Right ventricle myocardium superior (tissue), 1 donor: Measurements from ENCODE around the gene TIMELESS. TPM values are rescaled to one million over a fixed set of nuclear protein-coding genes. Genes with fewer than 3 reads are reported as not detected.
"Not testable (repeated sequence)": the region's sequence is repeated elsewhere in the genome, so short reads cannot be mapped to it uniquely, and the experiment has no call there.

ENCODE experiments used
- ATAC-seq: fragments of 200-7000 bp; cut with Tn5 transposase; one replicate; pipeline ENCODE4 v1.9.1; 2020; ENCODE audit warnings: mild to moderate bottlenecking; ENCODE audit not compliant: poor library complexity
- DNase-seq: peaks from one replicate; pipeline ENCODE4 v3.0.0-alpha.2; 2020
- intact Hi-C: fragments of 100-400 bp; cut with DNase I; formaldehyde crosslinking; loops from one replicate; pipeline ENCODE4 v1.11.2; 2022
- long read RNA-seq: library from polyadenylated mRNA; unstranded; transcript quantifications from one replicate; pipeline ENCODE4 v2.0.0, GENCODE V29; 2021
- total RNA-seq: library from RNA; stranded (reverse); fragmentation: NEBNext Ultra II Directional; extraction: Animal tissue kit (Norgen Biotek cat#: 25700); gene quantifications from one replicate; pipeline ENCODE4 v1.2.1, GENCODE V29; 2021
- donor health status: DM: no; HTN: yes; CAD: no; lungs with severe emphysema.

Gene TIMELESS
- total RNA-seq: 2.7 TPM
- long read RNA-seq, full-length matches to known transcripts: 3 of 4 reads
- long read RNA-seq, partial matches to known transcripts: 0 of 4 reads
- long read RNA-seq, other reads (novel, unspliced or antisense): 1 of 4 reads

DNA sequence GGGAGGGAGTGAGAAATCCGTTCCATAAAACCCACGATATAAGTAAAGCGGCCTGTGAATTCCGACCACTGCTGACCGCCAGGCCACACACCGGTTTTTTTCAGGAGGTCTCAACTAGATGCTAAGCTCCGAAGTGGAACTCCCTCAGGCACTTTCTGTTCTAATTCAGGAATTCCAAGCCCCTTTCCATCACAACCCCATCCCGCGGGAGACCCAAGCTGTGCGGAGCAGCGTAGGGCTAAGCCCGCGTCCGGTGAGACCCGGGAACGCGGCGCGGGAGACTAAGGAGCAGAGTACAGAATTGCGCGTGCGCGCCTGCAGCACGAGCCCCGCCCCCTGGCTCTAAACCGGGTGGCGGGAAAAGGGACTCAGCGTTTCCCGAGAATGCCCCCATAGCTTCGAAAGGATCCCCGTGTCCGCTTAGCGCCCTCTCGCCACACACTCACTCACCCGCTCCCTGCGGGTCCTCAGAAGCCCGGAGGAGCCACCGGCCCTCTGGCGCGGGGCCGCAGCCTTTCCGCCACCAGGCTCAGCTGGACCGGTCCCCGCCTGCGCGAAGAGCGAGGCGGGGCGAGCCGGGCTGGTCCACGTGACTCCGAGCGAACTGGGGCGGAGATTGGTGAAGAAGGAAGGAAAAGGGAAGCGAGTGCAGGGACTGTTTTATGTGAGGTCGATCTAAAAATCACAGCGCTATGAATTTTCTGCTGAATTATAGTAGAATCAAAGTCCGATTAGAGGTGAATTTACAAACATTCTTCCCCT, at the start of gene TIMELESS:
TSS of gene TIMELESS (minus strand) at position 567 of the 762 bp plus-strand sequence. CDS start 15,256 bp downstream, outside the sequence.
- DNase-seq: peak; percentile 93
- intact Hi-C loops: no loop called here
- ATAC-seq: peak; percentile 100

DNA sequence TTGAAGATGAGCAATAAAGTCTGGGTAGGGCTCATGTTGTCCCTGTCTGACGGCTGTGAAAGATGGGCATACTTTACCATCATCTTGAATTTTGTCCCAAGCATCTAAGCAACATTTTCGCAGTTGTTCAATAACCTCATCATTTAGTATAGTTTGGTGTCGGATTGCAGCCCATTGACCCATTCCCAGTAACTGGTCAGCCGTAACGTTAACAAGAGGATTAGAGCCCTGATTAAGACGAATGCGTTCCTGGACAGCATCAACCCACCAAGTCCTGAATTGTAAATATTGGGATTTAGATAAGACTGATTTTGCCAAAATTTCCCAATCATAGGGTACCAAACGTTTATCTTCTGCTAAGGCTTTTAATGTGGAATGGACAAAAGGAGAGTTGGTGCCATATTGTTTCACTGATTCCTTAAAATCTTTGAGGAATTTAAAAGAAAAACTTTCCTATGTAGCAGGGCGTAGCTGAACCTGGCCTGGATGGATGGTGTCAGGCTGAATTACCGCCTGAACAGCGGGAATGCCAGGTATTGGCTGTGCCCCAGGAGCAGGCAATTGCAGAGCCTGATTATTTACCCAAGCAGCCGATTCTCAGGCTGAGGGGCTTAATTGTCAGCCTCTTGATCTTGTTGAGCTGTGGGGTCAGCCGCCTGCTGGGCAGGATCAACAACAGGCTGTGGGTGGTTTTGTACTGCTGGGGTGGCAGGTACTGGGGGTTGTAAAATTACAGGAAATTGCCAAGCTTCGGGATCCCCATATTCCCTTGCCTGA, 49.1 kb upstream of the TIMELESS start:
- DNase-seq: not testable (repeated sequence)

GRCh38 chr12:56496704-56497103, 47.5 kb upstream of the TIMELESS start:
- ATAC-seq, intact Hi-C loops: not testable (repeated sequence)
- peak; percentile 68 for DNase-seq

More for the DNA sequence above, 49.1 kb upstream of the TIMELESS start:
- ATAC-seq, intact Hi-C loops: not testable (repeated sequence)

GRCh38 chr12:56494481-56494880, 45.3 kb upstream of the TIMELESS start:
- intact Hi-C loops, DNase-seq, ATAC-seq: not testable (repeated sequence)

DNA sequence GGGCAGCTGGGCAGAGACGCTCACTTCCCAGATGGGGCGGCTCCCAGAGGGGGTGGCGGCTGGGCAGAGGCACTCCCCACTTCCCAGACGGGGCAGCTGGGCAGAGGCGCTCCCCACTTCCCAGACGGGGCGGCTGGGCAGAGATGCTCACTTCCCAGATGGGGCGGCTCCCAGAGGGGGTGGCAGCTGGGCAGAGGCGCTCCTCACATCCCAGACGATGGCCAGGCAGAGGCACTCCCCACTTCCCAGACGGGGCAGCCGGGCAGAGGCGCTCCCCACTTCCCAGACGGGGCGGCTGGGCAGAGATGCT, 44.8 kb upstream of the TIMELESS start:
- DNase-seq, intact Hi-C loops, ATAC-seq: not testable (repeated sequence)

- ATAC-seq, DNase-seq, intact Hi-C loops: not testable (repeated sequence)
Measured at GRCh38 chr12:56493409-56494105, 44.3 kb upstream of the TIMELESS start.

- DNase-seq (no peak), ATAC-seq (no peak)
- intact Hi-C loops: no loop called here
Measured at GRCh38 chr12:56490360-56490759, 41.1 kb upstream of the TIMELESS start.

- intact Hi-C loops: no loop called here
- ATAC-seq (peak; percentile 98), DNase-seq (peak; percentile 81)
Measured at GRCh38 chr12:56488041-56488955, 39.1 kb upstream of the TIMELESS start, which contains the start of gene GLS2. GLS2 (minus strand) TSS chr12:56488161; CDS start chr12:56488118, 43 bp downstream.

GRCh38 chr12:56487448-56488040, 38.3 kb upstream of the TIMELESS start:
- peak; percentile 60 for DNase-seq
- ATAC-seq: peak; percentile 59
- intact Hi-C loops: no loop called here

DNA sequence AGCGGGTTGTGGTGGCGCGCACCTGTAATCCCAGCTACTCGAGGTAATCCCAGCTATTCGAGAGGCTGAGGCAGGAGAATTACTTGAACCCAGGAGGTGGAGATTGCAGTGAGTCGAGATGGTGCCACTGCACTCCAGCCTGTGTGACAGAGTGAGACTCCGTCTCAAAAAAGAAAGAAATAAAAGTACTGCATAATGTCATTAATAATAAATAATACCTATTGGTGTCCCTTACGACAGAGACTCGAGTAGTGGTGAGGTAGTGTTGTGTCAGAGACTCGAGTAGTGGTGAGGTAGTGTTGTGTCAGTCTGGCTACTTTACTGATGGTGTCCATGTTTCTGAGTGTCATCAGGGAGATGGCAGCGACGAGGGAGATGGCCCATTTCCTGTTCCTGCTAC, 37.5 kb upstream of the TIMELESS start:
- ATAC-seq (no peak), DNase-seq (no peak)

GRCh38 chr12:56484566-56484965, 35.3 kb upstream of the TIMELESS start:
- ATAC-seq: no peak
- intact Hi-C loops: no loop called here
- no peak for DNase-seq

More for the DNA sequence above, 37.5 kb upstream of the TIMELESS start:
- intact Hi-C loops: no loop called here

GRCh38 chr12:56479625-56480024, 30.4 kb upstream of the TIMELESS start:
- intact Hi-C loops: no loop called here
- DNase-seq (no peak), ATAC-seq (no peak)

DNA sequence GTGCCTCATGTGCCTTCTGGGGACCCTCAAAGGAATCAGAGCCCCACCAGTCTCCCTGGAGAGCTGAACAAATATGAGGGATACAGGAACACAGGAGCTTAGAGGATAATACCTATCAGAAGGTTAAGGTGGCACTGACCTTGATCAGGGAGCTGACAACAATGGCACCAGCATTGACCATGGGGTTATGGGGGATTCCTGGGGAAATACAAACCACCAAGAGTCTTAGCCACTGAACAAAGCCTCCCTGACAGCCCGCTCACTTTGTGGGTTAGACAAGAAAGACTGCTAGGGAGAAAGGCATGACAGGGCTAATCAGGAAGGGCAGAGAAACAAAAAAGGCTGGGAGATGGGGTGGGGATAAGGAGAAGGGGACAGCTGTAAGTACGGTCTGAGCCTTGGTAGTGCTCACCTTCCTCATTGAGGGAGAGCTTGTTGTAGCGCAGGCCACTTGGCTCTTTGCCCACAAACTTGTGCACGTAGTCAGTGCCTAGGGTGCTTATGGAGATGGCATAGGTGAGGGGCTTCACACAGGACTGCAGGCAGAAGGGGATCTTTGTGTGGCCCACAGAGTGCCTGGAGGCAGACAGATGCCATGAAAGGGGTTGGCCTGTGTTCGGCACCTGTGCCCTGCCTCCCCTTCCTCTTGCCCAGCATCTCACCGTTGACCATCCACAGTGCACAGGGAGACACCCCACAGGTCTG, 28.4 kb upstream of the TIMELESS start:
- intact Hi-C loops: no loop called here
- ATAC-seq: no peak

DNA sequence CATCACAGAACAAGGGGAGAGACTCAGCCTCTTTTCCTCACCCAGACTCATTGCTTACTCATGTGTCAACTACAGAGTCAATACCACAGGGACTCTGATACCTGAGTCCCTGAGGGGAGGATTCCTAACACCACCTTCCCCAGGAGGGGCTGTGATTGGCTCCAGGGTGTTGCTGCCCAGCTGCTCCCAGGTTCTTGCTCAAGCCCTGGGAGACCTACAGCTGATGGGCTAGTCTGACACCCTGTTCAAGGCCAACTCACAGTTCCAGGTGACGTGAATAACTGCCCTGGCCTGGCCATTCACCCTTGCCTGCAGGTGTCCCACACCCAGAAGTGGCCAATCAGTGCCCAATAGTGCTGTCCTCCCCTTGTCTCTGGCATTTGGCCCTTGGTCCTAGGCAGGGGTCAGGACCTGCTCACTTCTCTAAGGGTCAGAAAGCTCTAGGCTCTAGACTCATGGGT, 27.8 kb upstream of the TIMELESS start:
- intact Hi-C loops: no loop called here
- ATAC-seq: peak; percentile 9
- no peak for DNase-seq

More for the DNA sequence above, 28.4 kb upstream of the TIMELESS start:
- no peak for DNase-seq

- no peak for DNase-seq
- ATAC-seq: no peak
- intact Hi-C loops: no loop called here
Measured at GRCh38 chr12:56476143-56476542, 26.9 kb upstream of the TIMELESS start.

DNA sequence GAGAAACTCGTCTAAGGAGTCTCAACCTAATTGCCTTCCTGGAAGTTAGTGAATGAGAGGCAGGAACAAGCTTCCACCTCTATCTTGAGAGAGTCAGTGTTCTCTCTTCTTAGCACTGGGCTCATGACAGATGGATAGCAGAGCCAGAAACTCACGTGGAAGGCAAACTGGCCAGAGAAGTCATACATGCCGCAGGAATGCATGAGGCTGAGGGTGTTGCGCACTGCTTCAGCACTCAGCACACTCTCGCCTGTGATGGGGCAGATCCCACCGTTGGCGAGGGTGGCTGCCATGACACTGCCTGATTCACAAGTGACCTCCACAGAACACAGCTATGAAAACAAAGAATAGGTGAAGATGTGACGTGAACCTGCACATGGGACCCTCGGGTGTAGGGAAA, 25.2 kb upstream of the TIMELESS start:
- ATAC-seq (peak; percentile 78), DNase-seq (no peak)
- intact Hi-C loops: no loop called here
